ENCODE measurements around the gene NDUFA12.

The NDUFA12 gene

DNA sequence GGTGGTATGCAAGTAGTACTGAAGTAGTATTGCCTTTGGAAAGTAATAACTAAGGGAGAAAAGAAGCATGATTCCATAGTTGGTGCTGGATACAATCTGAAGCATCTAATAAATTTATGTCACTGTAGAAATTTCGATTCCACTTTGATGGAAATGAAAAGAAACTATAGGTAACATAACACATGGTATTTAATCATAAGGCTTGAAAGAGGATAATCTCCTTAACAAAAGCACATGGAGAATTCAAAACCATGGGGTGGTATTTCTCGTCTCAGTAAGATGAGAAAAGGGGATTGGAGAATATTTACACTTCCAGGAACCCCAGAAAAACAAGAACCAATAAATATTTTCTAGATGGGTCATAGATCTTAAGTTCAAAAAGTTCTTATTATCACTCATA lies 72.7 kb downstream of the NDUFA12 start:
- no peak for DNase-seq

DNA sequence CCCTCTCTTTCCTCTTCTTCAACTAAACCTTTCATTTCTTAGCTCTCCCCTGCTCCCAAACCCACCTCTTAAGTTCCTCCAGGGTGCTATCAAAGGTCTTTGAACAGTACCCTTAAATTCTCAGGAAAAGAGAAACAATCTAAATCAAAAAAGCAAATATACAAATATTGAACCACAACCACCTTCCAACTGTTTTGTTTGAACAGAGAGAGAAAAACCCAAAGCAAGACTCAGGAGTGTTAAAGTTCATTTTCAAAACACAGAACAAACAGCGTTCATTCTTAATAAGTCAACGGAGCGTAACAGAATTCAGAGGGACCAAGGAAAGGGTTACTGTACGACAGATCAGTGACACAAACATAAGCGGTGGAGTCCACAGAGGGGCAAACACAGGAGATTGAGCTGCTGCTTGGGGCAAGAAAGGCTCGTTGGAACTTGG lies 73.3 kb downstream of the NDUFA12 start:
- DNase-seq = no peak

DNA sequence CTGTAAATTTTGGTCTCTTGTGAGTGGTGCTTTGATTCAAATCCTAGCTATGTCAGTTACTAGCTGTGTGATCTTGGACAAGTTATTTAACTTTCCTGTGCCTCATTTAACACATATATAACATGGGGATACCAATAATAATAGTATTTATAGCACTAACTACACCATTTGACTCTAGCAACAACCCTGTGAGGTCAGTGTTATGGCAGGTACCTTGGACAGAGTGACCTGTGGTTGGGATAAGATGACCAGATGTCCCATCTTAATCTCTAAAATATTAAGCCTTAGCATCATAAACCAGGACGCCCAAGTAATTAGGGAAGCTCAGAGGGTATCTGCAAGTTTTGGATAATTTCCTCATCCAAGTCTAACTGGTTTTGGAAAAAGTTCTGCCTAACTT lies 73.7 kb downstream of the NDUFA12 start:
- no peak for DNase-seq

DNA sequence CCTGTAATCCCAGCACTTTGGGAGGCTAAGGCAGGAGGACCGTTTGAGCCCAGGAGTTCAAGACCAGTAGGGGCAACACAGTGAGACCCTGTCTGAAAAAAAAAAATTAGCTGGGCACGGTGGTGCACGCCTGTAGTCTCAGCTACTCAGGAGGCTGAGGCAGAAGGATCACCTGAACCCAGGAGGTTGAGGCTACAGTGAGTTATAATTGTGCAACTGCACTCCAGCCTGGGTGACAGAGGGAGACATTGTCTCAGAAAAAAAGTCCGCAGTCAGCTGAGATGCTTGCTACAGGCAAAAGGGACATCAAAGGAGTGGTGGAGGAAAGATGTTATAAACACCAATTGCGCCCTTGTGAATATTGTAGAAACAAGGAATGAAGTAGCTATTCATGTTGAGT lies 77.8 kb downstream of the NDUFA12 start:
- no peak for DNase-seq

DNA sequence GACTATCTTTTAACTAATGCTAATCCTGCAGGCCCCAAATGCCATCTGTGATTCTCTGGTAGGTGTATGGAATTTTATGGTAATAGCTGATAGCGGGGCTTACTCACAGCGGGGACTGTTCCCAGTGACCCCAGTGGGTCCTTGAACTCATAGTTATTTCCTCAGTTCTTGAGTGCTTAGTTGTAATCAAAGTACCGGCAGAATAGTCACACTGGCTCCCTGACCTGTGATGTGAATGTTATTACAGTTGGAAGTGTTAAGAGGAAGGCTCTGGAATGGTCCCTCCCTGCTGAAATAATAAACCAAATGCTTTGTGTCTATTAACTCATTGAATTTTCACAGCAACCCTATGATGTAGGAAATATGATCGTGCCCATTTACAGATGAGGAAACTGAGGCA lies 78.3 kb downstream of the NDUFA12 start:
- DNase-seq = no peak

DNA sequence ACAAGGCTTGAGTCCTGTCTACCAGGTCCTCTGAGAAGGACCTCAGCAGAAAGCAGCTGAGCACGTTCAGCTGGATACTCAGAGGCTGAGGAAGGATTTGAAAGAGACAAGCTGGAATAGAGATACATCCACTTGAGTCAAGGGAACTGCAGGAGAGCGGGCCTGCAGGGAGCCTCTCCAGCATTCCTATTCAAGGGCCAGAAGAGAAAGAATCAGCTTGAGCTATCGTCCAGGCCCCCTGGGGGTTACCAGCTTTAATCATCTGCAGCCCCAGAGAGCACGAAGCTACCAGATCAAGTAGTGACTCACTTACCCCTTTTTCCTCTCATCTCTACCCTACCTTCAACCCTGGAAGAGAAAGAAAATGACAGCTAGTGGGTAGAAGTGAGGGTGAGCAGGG lies 80.9 kb downstream of the NDUFA12 start:
- DNase-seq = no peak

Measured in hematopoietic multipotent progenitor cell treated with erythropoietin and hydrocortisone succinate and interleukin-3 and kit ligand, for 6 days (in vitro differentiated cells).